Suppressor macrophage treated with lipopolysaccharide for 4 hours (primary cell): ENCODE results near the gene OR10D3.
A peak's percentile ranks its signal among the peaks of the same experiment; 100 is the strongest.
"Not testable (repeated sequence)": the region's sequence is repeated elsewhere in the genome, so short reads cannot be mapped to it uniquely, and the experiment has no call there.

Source experiments
- DNase-seq: peaks from one replicate; pipeline ENCODE4 v3.0.0-alpha.2; 2020

OR10D3 gene, protein sequence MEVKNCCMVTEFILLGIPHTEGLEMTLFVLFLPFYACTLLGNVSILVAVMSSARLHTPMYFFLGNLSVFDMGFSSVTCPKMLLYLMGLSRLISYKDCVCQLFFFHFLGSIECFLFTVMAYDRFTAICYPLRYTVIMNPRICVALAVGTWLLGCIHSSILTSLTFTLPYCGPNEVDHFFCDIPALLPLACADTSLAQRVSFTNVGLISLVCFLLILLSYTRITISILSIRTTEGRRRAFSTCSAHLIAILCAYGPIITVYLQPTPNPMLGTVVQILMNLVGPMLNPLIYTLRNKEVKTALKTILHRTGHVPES

DNA sequence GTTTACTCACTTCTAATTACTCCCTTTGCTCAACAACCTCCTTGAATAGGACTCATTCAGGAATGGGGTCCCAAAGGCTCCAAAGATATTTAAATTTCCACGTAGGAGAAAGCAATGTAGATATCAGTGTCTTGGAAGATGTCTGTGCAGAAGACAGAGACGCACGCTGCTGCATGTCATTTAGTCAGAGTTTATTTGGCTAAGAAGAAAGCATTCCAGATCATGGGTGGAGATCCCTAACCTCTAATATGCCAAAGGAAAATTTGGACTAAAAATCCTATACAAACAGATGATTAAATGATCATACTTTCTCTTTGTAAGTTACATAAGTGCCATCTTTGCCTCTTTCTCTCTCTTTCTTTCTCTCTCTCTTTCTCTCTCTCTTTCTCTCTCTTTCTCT is at the start of gene OR10D3:
TSS of gene OR10D3 (plus strand) at position 278 of the 400 bp plus-strand sequence. CDS start 1,925 bp downstream, outside the sequence.
- no peak for DNase-seq

DNA sequence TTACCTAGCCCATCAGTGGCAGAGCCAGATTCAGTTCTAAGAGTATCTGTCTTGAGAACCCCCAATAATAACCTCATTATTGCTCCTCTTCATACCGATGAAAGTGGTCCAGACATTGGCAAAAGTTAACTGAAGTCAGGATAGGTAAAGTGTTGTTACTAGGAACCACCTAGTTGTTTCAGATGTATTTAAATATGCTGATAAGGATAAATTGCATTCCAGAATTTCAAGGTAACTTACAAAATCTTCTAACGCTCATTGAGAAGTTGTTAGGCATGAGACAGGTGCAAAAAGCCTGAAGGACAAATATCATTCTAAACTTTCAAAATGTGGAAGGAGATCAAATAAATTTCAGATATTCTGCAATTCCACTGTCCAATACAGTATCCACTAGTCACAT is 40.1 kb upstream of the OR10D3 start:
- no peak for DNase-seq

- no peak for DNase-seq
Measured at GRCh38 chr11:124147951-124148350, 35.2 kb upstream of the OR10D3 start.

GRCh38 chr11:124150684-124151083 is 32.5 kb upstream of the OR10D3 start:
- peak; percentile 12 for DNase-seq

GRCh38 chr11:124152770-124153407 is 30.3 kb upstream of the OR10D3 start:
- no peak for DNase-seq

- DNase-seq: no peak
Measured at GRCh38 chr11:124153821-124154220, 29.3 kb upstream of the OR10D3 start.

GRCh38 chr11:124159481-124159880 is 23.7 kb upstream of the OR10D3 start:
- DNase-seq: no peak

- no peak for DNase-seq
Measured at GRCh38 chr11:124160986-124161385, 22.2 kb upstream of the OR10D3 start.

DNA sequence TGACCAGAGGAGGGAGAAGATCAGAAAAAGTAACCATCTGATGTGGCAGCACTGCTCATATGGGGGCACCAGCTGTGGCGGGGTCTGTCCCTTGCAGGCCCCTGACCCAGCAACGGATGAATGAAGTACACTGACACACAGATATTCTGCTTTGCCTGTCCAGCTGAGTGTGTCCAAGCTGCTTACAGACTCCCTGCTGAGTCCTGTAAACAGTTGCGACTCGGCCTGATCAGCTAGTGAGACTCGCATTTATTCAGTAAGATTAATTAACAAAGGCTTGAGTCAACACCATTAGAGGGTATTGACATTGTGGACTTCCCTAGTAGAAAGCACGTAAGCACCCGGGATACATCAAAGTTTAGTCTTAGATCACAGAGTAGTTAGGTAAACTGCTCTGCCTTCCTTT is 15.3 kb upstream of the OR10D3 start:
- no peak for DNase-seq

GRCh38 chr11:124168796-124169195 is 14.3 kb upstream of the OR10D3 start:
- DNase-seq: no peak

DNA sequence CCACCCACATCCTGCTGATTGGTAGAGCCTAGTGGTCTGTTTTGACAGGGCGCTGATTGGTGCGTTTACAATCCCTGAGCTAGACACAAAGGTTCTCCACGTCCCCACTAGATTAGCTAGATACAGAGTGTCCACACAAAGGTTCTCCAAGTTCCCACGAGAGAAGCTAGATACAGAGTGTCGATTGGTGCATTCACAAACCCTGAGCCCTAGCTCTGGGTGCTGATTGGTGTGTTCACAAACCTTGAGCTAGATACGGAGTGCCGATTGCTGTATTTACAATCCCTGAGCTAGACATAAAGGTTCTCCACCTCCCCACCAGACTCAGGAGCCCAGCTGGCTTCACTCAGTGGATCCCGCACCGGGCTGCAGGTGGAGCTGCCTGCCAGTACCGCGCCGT is 12.8 kb upstream of the OR10D3 start:
- DNase-seq: not testable (repeated sequence)

DNA sequence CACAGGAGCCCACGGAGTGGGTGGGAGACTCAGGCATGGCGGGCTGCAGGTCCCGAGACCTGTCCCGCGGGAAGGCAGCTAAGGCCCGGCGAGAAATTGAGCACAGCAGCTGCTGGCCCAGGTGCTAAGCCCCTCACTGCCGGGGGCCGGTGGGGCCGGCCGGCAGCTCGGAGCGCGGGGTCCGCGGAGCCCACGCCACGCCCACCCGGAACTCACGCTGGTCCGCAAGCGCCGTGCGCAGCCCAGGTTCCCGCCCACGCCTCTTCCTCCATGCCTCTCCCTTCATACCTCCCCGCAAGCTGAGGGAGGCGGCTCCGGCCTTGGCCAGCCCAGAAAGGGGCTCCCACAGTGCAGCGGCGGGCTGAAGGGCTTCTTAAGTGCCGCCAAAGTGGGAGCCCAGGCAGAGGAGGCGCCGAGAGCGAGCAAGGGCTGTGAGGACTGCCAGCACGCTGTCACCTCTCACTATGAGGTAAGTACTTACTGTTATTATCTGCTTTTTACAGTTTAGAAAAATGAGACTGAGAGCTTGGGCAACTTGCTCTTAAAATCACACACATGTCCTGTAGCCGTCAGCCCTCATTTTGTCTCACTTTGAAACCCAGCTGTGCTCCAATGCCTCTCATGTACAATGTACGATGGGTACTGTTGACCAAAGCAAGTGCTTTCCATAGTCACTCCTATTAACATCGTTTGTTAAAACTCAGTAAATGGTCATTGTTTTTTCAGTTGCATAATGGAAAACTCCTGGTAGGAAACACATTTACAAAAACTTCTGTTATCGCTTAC is 12.2 kb upstream of the OR10D3 start:
- DNase-seq: no peak

DNA sequence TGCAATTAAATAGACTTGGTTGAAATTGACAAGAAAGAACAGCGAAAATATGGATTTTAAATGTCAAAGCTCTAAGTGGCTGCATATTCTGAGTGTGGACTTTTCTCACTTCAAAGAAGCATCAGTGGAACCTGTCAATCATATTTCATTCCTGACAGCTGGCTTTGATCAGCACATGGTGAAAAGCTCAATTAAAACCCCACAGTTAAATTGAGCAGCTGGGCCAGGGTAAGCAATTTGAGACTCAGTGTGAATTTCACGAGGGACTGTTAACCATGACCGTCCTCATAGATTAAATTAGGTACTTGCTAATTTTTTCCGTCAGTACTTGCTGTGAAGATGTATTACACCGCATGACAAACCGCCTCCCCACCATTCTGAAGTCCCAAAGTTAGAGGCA is 11.0 kb upstream of the OR10D3 start:
- no peak for DNase-seq

- no peak for DNase-seq
Measured at GRCh38 chr11:124172599-124172998, 10.5 kb upstream of the OR10D3 start.

DNA sequence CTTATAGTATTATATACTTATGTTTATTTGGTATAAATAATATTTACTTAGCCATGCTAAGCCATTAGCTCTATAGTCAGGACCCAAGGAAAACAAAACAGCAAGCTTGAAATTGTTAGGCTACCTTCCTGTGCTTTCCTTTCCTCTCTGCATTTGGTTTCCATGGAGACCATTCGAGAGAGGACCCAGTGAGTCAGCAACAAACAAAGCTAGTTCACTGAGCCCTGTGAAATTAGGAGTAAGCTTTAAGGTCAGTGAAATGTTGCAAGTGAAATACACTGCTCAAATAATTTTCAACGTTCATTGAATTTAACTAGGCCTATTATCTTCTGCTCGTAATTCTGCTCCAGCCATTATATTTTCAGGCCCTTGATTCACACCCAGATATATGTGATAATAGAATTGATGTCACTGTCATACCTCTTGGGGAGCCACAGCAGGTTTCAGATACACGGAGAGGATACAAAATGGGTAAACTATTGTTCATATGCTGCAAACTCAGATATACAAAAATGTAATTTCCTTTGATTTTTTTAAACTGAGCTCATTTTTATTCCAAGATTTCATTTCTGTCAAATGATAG is 9.1 kb upstream of the OR10D3 start:
- peak; percentile 62 for DNase-seq

- peak; percentile 73 for DNase-seq
Measured at GRCh38 chr11:124176925-124177715, 6.0 kb upstream of the OR10D3 start.

- DNase-seq: no peak
Measured at GRCh38 chr11:124179310-124179709, 3.8 kb upstream of the OR10D3 start.

DNA sequence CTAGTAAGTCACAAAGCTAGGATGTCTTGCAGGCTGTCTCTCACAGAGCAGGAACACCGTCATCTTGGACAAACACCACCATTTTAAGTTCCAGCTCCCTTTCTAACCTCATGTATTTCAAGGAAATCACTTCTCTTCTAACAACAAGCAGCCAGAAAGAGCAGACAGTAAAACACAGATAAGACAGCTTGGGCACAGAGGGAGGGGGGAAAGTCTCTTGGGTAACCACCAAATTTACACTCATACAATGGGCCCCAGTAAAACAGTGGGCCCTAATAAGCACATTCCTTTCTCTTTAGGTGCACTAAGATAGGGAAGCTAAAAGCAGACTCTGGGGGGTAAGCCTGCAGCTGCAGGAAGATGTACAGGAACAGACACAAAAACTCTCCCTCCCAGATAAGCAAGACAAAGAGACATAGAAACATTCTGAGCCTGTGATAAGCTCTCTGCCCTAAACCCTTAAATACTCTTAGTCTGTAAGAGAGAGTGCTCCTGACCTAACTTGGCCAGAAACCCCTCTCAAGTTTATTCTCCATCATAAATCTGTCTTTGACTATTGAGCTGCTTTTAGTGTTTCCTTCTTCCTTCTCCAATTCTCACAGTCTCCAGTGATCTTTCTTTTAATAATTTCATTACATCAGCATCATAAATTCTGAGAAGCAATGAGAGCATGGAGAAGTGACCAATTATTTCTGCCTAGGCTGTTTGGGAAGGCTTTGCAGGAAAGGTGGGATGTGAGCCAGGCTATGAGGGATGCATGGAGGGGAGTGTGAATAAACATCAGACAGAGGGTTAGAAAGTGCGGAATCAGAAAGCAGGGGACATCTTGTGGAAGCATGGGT is 7.4 kb downstream of the OR10D3 start:
- no peak for DNase-seq

- peak; percentile 53 for DNase-seq
Measured at GRCh38 chr11:124193221-124194010, 10.3 kb downstream of the OR10D3 start.

- no peak for DNase-seq
Measured at GRCh38 chr11:124194293-124195188, 11.4 kb downstream of the OR10D3 start.
